Loucy (cell line): ENCODE measurements around the gene THBS4.

Experiments
- H2AFZ ChIP-seq: fragments of 200-600 bp; sonication (generic); 2 replicates; pipeline ENCODE4 v1.6.0; 2016; ENCODE audit warnings: antibody characterized with exemption, mild to moderate bottlenecking, low read length, moderate library complexity
- H3F3A ChIP-seq: fragments of 200-600 bp; 2 replicates; pipeline ENCODE4 v1.6.0; 2016; ENCODE audit warnings: antibody characterized with exemption, low read depth, mild to moderate bottlenecking
- H3K27me3 ChIP-seq: fragments of 200-600 bp; sonication (generic); 2 replicates; pipeline ENCODE4 v1.6.1; 2014; ENCODE audit warnings: low read length, mild to moderate bottlenecking; ENCODE audit not compliant: insufficient read depth, poor library complexity, severe bottlenecking
- H3K36me3 ChIP-seq: fragments of 200-600 bp; sonication (generic); 2 replicates; pipeline ENCODE4 v1.6.1; 2016; ENCODE audit warnings: low read length; ENCODE audit not compliant: insufficient read depth
- H3K4me1 ChIP-seq: fragments of 200-600 bp; sonication (generic); 2 replicates; pipeline ENCODE4 v1.5.1; 2014; ENCODE audit warnings: low read length, mild to moderate bottlenecking; ENCODE audit not compliant: insufficient read depth, poor library complexity, severe bottlenecking
- H3K4me2 ChIP-seq: fragments of 200-600 bp; sonication (generic); 2 replicates; pipeline ENCODE4 v1.6.0; 2014; ENCODE audit warnings: antibody characterized with exemption, low read length, low read depth, mild to moderate bottlenecking; ENCODE audit not compliant: poor library complexity, severe bottlenecking
- H3K4me3 ChIP-seq: fragments of 200-600 bp; sonication (generic); 2 replicates; pipeline ENCODE4 v1.5.1; 2014; ENCODE audit warnings: low read length, mild to moderate bottlenecking, mixed read lengths; ENCODE audit not compliant: poor library complexity, severe bottlenecking
- H3K79me2 ChIP-seq: fragments of 200-600 bp; sonication (generic); 2 replicates; pipeline ENCODE4 v1.6.1; 2014; ENCODE audit warnings: low read length; ENCODE audit not compliant: insufficient read depth
- H3K9ac ChIP-seq: fragments of 200-600 bp; sonication (generic); 2 replicates; pipeline ENCODE4 v1.6.0; 2014; ENCODE audit warnings: mild to moderate bottlenecking, low read depth, low read length, moderate library complexity; ENCODE audit not compliant: poor library complexity, severe bottlenecking
- H3K9me2 ChIP-seq: fragments of 200-600 bp; sonication (generic); replicated peaks from 2 replicates; pipeline ENCODE4 v1.6.1; 2016; ENCODE audit warnings: low read depth, low read length, mixed read lengths
- H3K9me3 ChIP-seq: fragments of 200-600 bp; sonication (generic); 2 replicates; pipeline ENCODE4 v1.6.1; 2014; ENCODE audit warnings: mild to moderate bottlenecking, antibody characterized with exemption, low read length, low read depth; ENCODE audit not compliant: insufficient read depth
- H4K20me1 ChIP-seq: fragments of 200-600 bp; sonication (generic); 2 replicates; pipeline ENCODE4 v1.6.0; 2014; ENCODE audit warnings: antibody characterized with exemption, low read length, mild to moderate bottlenecking; ENCODE audit not compliant: insufficient read depth, poor library complexity, severe bottlenecking
- EZH2phosphoT487 ChIP-seq: fragments of 200-600 bp; IDR thresholded peaks from 2 replicates; pipeline ENCODE4 v1.6.1; 2018; ENCODE audit warnings: antibody characterized with exemption, mild to moderate bottlenecking, moderate library complexity, borderline replicate concordance
- TF ChIP-seq, protein P1 (sequence below): fragments of 200-600 bp; sonication (generic); conservative IDR thresholded peaks from 2 replicates; pipeline ENCODE4 v1.5.1; 2014; ENCODE audit warnings: mild to moderate bottlenecking, antibody characterized with exemption, low read length

THBS4 gene

DNA sequence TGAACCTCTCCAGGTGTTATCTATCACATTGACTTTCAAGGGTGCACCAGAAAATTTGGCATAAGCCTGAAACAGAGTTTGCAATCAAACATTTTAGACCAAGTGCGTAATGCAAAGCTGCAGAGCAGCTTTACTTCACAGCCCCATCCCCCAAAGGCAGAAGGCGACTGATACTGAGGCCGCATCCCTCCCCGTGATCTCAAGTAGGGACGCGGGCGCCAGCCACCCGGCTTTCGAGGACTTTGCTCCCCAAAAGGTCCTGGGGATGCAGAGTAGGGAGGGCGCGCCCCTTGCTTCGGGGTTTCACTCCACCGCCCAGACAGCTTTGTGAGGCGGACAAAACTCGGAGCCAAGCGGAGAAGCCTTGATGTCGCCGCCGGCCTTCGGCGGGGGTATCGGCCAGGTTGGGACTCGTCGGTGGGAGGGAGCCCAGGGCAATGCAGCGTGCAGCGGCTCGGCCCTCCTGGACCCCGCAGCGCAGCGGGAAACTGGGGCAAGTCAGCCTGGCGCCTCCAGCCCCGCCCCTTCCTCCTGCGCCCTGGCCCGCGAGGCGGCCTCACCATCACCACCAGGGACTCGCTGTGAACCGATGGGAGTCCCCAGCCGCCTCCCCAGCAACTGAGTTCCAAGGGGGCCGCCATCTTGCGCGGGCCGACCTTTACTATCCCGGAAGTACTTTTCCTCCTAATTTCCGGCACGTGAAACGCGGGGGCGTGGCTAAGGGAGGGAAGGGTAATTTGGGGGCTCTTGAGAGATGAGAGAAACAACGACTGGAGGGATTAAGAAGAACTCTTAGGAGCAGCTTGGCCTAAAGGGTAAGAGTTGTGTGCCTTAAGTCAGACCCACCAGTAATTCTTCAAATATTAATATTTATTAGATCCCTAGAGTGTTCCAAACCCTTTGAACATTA is 44.3 kb upstream of the THBS4 start, which contains the start of gene MTX3:
MTX3 (minus strand) TSS at position 665 of the 910 bp plus-strand sequence; CDS start at position 641, 24 bp downstream.
- H3K9me2 ChIP-seq = no peaks in the 10 kb centered on the region
- H4K20me1 ChIP-seq = no peaks in the 10 kb centered on the region
- H3K4me2 ChIP-seq = no peak within 1 kb of the TSS
- H3K4me3 ChIP-seq = no peak within 1 kb of the TSS
- H3K36me3 ChIP-seq = no peaks in the 10 kb centered on the region
- H2AFZ ChIP-seq = no peak within 1 kb of the TSS
- no peaks in the 10 kb centered on the region for H3K27me3 ChIP-seq
- H3K4me1 ChIP-seq = peaks cover 3% of the 10 kb centered on the region
- TF ChIP-seq, protein P1, sequence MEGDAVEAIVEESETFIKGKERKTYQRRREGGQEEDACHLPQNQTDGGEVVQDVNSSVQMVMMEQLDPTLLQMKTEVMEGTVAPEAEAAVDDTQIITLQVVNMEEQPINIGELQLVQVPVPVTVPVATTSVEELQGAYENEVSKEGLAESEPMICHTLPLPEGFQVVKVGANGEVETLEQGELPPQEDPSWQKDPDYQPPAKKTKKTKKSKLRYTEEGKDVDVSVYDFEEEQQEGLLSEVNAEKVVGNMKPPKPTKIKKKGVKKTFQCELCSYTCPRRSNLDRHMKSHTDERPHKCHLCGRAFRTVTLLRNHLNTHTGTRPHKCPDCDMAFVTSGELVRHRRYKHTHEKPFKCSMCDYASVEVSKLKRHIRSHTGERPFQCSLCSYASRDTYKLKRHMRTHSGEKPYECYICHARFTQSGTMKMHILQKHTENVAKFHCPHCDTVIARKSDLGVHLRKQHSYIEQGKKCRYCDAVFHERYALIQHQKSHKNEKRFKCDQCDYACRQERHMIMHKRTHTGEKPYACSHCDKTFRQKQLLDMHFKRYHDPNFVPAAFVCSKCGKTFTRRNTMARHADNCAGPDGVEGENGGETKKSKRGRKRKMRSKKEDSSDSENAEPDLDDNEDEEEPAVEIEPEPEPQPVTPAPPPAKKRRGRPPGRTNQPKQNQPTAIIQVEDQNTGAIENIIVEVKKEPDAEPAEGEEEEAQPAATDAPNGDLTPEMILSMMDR = no peak
- no peak for TF ChIP-seq EZH2phosphoT487
- H3F3A ChIP-seq = no peaks in the 10 kb centered on the region
- no peaks in the 10 kb centered on the region for H3K9me3 ChIP-seq
- no peaks in the 10 kb centered on the region for H3K79me2 ChIP-seq
- H3K9ac ChIP-seq = no peak within 1 kb of the TSS

DNA sequence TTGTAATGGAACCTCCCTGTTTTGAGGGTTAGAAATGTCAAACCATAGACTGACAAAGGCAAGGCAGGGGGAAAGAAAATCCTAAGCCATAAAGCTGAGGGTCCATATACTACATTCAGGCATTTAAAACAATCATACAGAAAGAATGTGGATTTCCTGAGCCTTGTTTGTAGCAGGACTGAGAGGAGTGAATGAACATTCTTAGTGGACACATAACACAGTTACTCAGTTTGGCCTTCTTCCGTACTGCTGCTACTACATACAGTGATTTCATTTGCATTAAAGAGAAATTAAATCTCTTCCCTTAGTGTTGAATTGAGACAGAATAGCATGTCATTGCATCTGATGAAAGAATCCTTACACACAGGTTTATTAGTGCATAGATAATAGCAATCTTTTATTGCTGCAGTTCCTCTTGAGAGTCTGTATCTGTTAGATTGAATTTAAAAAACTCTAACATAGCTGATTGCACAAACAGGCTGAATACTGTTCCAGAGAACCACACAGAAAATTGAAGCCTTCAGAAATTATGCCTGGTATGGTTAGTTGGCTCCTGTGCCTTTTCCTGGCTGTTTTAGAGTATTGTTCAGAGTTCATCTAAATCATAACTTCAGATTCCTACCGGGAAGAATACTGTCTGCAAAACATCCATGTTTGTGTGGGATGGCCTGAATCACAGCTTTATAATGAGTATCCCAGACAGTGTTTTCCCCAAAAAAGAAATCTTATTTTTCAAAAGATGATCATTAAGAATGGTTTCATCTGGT is 42.1 kb upstream of the THBS4 start:
- H2AFZ ChIP-seq = no peak overlapping the region; the same call in 1 of the 2 replicates
- H3K4me1 ChIP-seq = no peaks in the 10 kb centered on the region
- TF ChIP-seq, protein P1 = no peak
- TF ChIP-seq EZH2phosphoT487 = no peak
- no peak overlapping the region for H3K4me3 ChIP-seq
- no peak overlapping the region for H3K9ac ChIP-seq
- no peaks in the 10 kb centered on the region for H3F3A ChIP-seq
- no peaks in the 10 kb centered on the region for H4K20me1 ChIP-seq
- H3K79me2 ChIP-seq = no peaks in the 10 kb centered on the region
- no peaks in the 10 kb centered on the region for H3K36me3 ChIP-seq
- no peak overlapping the region for H3K4me2 ChIP-seq
- no peaks in the 10 kb centered on the region for H3K9me3 ChIP-seq
- no peaks in the 10 kb centered on the region for H3K9me2 ChIP-seq
- no peaks in the 10 kb centered on the region for H3K27me3 ChIP-seq

DNA sequence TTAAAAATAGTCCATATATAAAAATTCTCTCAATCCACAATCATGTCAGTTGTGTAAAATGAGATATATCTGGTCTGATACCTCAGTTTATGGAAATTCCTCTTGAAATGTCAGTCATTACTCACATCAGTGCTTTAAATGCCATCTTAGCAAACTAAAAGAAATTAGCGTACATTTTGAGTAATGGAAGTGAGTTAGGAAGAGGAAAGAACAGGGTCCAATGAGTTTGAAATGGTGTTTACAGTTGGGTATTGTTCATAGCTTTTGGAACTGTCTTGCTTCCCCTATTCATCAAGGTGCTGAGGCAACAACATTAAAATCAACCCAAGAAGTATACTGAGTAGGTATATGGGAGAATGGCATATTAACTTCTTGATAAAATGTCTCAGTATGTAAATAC is 35.4 kb upstream of the THBS4 start:
- Histone ChIP-seq H3K4me3 (no peak overlapping the region), H3K9ac (no peak overlapping the region), H3K27me3 (no peaks in the 10 kb centered on the region), H3K4me1 (no peaks in the 10 kb centered on the region), H3K9me3 (no peaks in the 10 kb centered on the region), H3F3A (no peaks in the 10 kb centered on the region), H3K79me2 (no peaks in the 10 kb centered on the region), H3K4me2 (no peak overlapping the region), H3K9me2 (no peaks in the 10 kb centered on the region), H4K20me1 (no peaks in the 10 kb centered on the region), H3K36me3 (no peaks in the 10 kb centered on the region), H2AFZ (no peak overlapping the region)
- TF ChIP-seq, protein P1 = no peak
- no peak for TF ChIP-seq EZH2phosphoT487
